ENCODE results near the gene GOLGA6L24. TPM values are rescaled to one million over a fixed set of nuclear protein-coding genes. Genes with fewer than 3 reads are reported as not detected.
"Not testable (repeated sequence)": the region's sequence is repeated elsewhere in the genome, so short reads cannot be mapped to it uniquely, and the experiment has no call there.

Gene GOLGA6L24
- total RNA-seq, 2 donors from 2014 or later: not detected

GRCh38 chr15:28321358-28322078, 36.4 kb downstream of the GOLGA6L24 start:
- H3K27ac ChIP-seq (ENCODE audit: low read depth, low read length); H3K27me3 Mint-ChIP-seq (ENCODE audit: insufficient read depth); H3K9me3 ChIP-seq (ENCODE audit: control insufficient read depth, low read length); H3K27me3 ChIP-seq (ENCODE audit: control insufficient read depth, insufficient read depth, low read length, poor library complexity, severe bottlenecking); H3K9me3 Mint-ChIP-seq; H3K4me1 ChIP-seq (ENCODE audit: control insufficient read depth, insufficient read depth, low read length); DNase-seq; H3K4me1 Mint-ChIP-seq: not testable (repeated sequence)
- H3K36me3 Mint-ChIP-seq (ENCODE audit: low read depth): peaks cover 22% of the 10 kb centered on the region
- Histone ChIP-seq H3K36me3 (ENCODE audit: control insufficient read depth, insufficient read depth, low read length) (peaks cover 18% of the 10 kb centered on the region), H3K4me3 (ENCODE audit: low read length) (peak overlapping the region; percentile 73), H3K9ac (ENCODE audit: extremely low read depth, low read length, poor library complexity, severe bottlenecking) (peak overlapping the region; percentile 15)
- H3K27ac Mint-ChIP-seq: peak overlapping the region; percentile 96
- peak overlapping the region; percentile 87 for H3K4me3 Mint-ChIP-seq
- WGBS, 2 experiments (ENCODE audit: insufficient coverage in 1 of 2, insufficient read length in 1 of 2): 5% methylated on average over 4 of the region's 39 CpGs; no CpG with 5 or more reads in 1 of the 2 experiments

- DNase-seq; H3K4me3 ChIP-seq (ENCODE audit: low read length); H3K9ac ChIP-seq (ENCODE audit: extremely low read depth, low read length, poor library complexity, severe bottlenecking); H3K27ac ChIP-seq (ENCODE audit: low read depth, low read length); H3K9me3 ChIP-seq (ENCODE audit: control insufficient read depth, low read length); H3K27ac Mint-ChIP-seq; H3K27me3 Mint-ChIP-seq (ENCODE audit: insufficient read depth); H3K9me3 Mint-ChIP-seq; H3K4me1 ChIP-seq (ENCODE audit: control insufficient read depth, insufficient read depth, low read length); H3K4me1 Mint-ChIP-seq; H3K27me3 ChIP-seq (ENCODE audit: control insufficient read depth, insufficient read depth, low read length, poor library complexity, severe bottlenecking): not testable (repeated sequence)
- peak overlapping the region; percentile 87 for H3K4me3 Mint-ChIP-seq
- H3K36me3 ChIP-seq (ENCODE audit: control insufficient read depth, insufficient read depth, low read length): peaks cover 28% of the 10 kb centered on the region
- 100% methylated on average over 1 of the region's 1 CpG; no CpG with 5 or more reads in 1 of the 2 experiments for WGBS, 2 experiments (ENCODE audit: insufficient coverage in 1 of 2, insufficient read length in 1 of 2)
- H3K36me3 Mint-ChIP-seq (ENCODE audit: low read depth): peaks cover 34% of the 10 kb centered on the region
Observed at GRCh38 chr15:28319725-28320124, 38.2 kb downstream of the GOLGA6L24 start.

DNA sequence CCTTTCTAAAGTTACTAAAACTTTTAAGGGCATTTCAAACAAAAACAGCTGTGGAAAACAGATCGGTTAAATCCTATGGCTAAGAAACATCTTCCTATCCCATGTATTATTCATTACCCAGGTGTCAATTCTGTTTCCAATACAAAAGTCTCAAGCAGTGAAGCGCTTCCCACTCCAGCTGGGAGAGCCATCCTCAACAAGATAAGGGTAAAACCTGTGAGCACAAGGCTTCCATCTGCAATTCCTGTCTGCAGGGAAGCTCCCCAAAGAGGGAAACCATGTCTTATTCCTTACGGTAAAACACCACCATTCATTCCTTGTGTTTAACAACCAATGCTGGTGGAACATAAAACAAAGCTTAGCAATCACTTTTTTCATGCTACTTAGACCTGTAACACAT, 39.1 kb downstream of the GOLGA6L24 start:
- H3K36me3 ChIP-seq (ENCODE audit: control insufficient read depth, insufficient read depth, low read length): peaks cover 35% of the 10 kb centered on the region
- no CpG with 5 or more reads among the region's 3 CpGs for WGBS, 2 experiments (ENCODE audit: insufficient coverage in 1 of 2, insufficient read length in 1 of 2)
- H3K4me1 ChIP-seq (ENCODE audit: control insufficient read depth, insufficient read depth, low read length); H3K27me3 ChIP-seq (ENCODE audit: control insufficient read depth, insufficient read depth, low read length, poor library complexity, severe bottlenecking); H3K27me3 Mint-ChIP-seq (ENCODE audit: insufficient read depth); H3K27ac ChIP-seq (ENCODE audit: low read depth, low read length); H3K4me1 Mint-ChIP-seq; DNase-seq; H3K9me3 Mint-ChIP-seq; H3K4me3 Mint-ChIP-seq; H3K27ac Mint-ChIP-seq; H3K4me3 ChIP-seq (ENCODE audit: low read length); H3K9ac ChIP-seq (ENCODE audit: extremely low read depth, low read length, poor library complexity, severe bottlenecking); H3K9me3 ChIP-seq (ENCODE audit: control insufficient read depth, low read length): not testable (repeated sequence)
- peaks cover 40% of the 10 kb centered on the region for H3K36me3 Mint-ChIP-seq (ENCODE audit: low read depth)

GRCh38 chr15:28318122-28318521, 39.8 kb downstream of the GOLGA6L24 start:
- not testable (repeated sequence) for H3K27ac ChIP-seq (ENCODE audit: low read depth, low read length); H3K9ac ChIP-seq (ENCODE audit: extremely low read depth, low read length, poor library complexity, severe bottlenecking); H3K9me3 ChIP-seq (ENCODE audit: control insufficient read depth, low read length); H3K4me1 ChIP-seq (ENCODE audit: control insufficient read depth, insufficient read depth, low read length); H3K27me3 ChIP-seq (ENCODE audit: control insufficient read depth, insufficient read depth, low read length, poor library complexity, severe bottlenecking); H3K27me3 Mint-ChIP-seq (ENCODE audit: insufficient read depth); H3K4me3 Mint-ChIP-seq; H3K9me3 Mint-ChIP-seq; H3K27ac Mint-ChIP-seq; H3K4me1 Mint-ChIP-seq
- Histone ChIP-seq H3K4me3 (ENCODE audit: low read length) (peak overlapping the region; percentile 45), H3K36me3 (ENCODE audit: control insufficient read depth, insufficient read depth, low read length) (peaks cover 39% of the 10 kb centered on the region)
- 97 to 98% methylated on average over 5 to 11 of the region's 13 CpGs for WGBS, 2 experiments (ENCODE audit: insufficient coverage in 1 of 2, insufficient read length in 1 of 2)
- H3K36me3 Mint-ChIP-seq (ENCODE audit: low read depth): peaks cover 45% of the 10 kb centered on the region
- DNase-seq: peak; percentile 43

GRCh38 chr15:28316958-28317357, 40.9 kb downstream of the GOLGA6L24 start:
- not testable (repeated sequence) for H3K4me1 Mint-ChIP-seq; H3K9me3 Mint-ChIP-seq; H3K9me3 ChIP-seq (ENCODE audit: control insufficient read depth, low read length); H3K4me1 ChIP-seq (ENCODE audit: control insufficient read depth, insufficient read depth, low read length); H3K4me3 ChIP-seq (ENCODE audit: low read length); H3K27ac Mint-ChIP-seq; H3K27ac ChIP-seq (ENCODE audit: low read depth, low read length); H3K9ac ChIP-seq (ENCODE audit: extremely low read depth, low read length, poor library complexity, severe bottlenecking); DNase-seq; H3K27me3 ChIP-seq (ENCODE audit: control insufficient read depth, insufficient read depth, low read length, poor library complexity, severe bottlenecking); H3K4me3 Mint-ChIP-seq; H3K27me3 Mint-ChIP-seq (ENCODE audit: insufficient read depth)
- H3K36me3 ChIP-seq (ENCODE audit: control insufficient read depth, insufficient read depth, low read length): peaks cover 39% of the 10 kb centered on the region
- peaks cover 46% of the 10 kb centered on the region for H3K36me3 Mint-ChIP-seq (ENCODE audit: low read depth)
- WGBS, 2 experiments (ENCODE audit: insufficient coverage in 1 of 2, insufficient read length in 1 of 2): 88 to 94% methylated on average over 4 to 7 of the region's 7 CpGs

- Mint-ChIP-seq H3K36me3 (ENCODE audit: low read depth) (peaks cover 63% of the 10 kb centered on the region), H3K9me3 (peaks cover 42% of the 10 kb centered on the region)
- not testable (repeated sequence) for H3K4me1 ChIP-seq (ENCODE audit: control insufficient read depth, insufficient read depth, low read length); H3K27ac ChIP-seq (ENCODE audit: low read depth, low read length); H3K4me1 Mint-ChIP-seq; H3K27ac Mint-ChIP-seq; H3K27me3 ChIP-seq (ENCODE audit: control insufficient read depth, insufficient read depth, low read length, poor library complexity, severe bottlenecking); H3K9ac ChIP-seq (ENCODE audit: extremely low read depth, low read length, poor library complexity, severe bottlenecking); H3K27me3 Mint-ChIP-seq (ENCODE audit: insufficient read depth); DNase-seq; H3K4me3 Mint-ChIP-seq; H3K4me3 ChIP-seq (ENCODE audit: low read length)
- H3K36me3 ChIP-seq (ENCODE audit: control insufficient read depth, insufficient read depth, low read length): peaks cover 31% of the 10 kb centered on the region
- WGBS, 2 experiments (ENCODE audit: insufficient coverage in 1 of 2, insufficient read length in 1 of 2): 83% methylated on average over 7 of the region's 11 CpGs; no CpG with 5 or more reads in 1 of the 2 experiments
- H3K9me3 ChIP-seq (ENCODE audit: control insufficient read depth, low read length): peaks cover 42% of the 10 kb centered on the region
Observed at GRCh38 chr15:28310454-28310853, 47.4 kb downstream of the GOLGA6L24 start.

GRCh38 chr15:28308718-28309117, 49.2 kb downstream of the GOLGA6L24 start:
- Histone ChIP-seq H3K36me3 (ENCODE audit: control insufficient read depth, insufficient read depth, low read length) (peaks cover 17% of the 10 kb centered on the region), H3K9me3 (ENCODE audit: control insufficient read depth, low read length) (peaks cover 38% of the 10 kb centered on the region)
- H3K9ac ChIP-seq (ENCODE audit: extremely low read depth, low read length, poor library complexity, severe bottlenecking); H3K27ac Mint-ChIP-seq; H3K27me3 Mint-ChIP-seq (ENCODE audit: insufficient read depth); H3K27me3 ChIP-seq (ENCODE audit: control insufficient read depth, insufficient read depth, low read length, poor library complexity, severe bottlenecking); H3K4me3 Mint-ChIP-seq; H3K4me1 Mint-ChIP-seq; DNase-seq; H3K27ac ChIP-seq (ENCODE audit: low read depth, low read length); H3K4me1 ChIP-seq (ENCODE audit: control insufficient read depth, insufficient read depth, low read length); H3K4me3 ChIP-seq (ENCODE audit: low read length): not testable (repeated sequence)
- peaks cover 51% of the 10 kb centered on the region for H3K36me3 Mint-ChIP-seq (ENCODE audit: low read depth)
- WGBS, 2 experiments (ENCODE audit: insufficient coverage in 1 of 2, insufficient read length in 1 of 2): 94 to 100% methylated on average over 2 to 4 of the region's 5 CpGs
- H3K9me3 Mint-ChIP-seq: peaks cover 42% of the 10 kb centered on the region
